HepG2 (cell line): Measurements from ENCODE around the gene ARHGAP9. TPM values are rescaled to one million over a fixed set of nuclear protein-coding genes. Genes with fewer than 3 reads are reported as not detected.
A peak's percentile ranks its signal among the peaks of the same experiment; 100 is the strongest.

Experiments used
- FOXJ3 ChIP-seq: sonication (generic); formaldehyde crosslinking; IDR thresholded peaks from 2 replicates; pipeline ENCODE4 v1.4.0; 2020; ENCODE audit warnings: missing genetic modification reagents, mild to moderate bottlenecking, borderline replicate concordance
- GFI1 ChIP-seq: sonication (generic); formaldehyde crosslinking; IDR thresholded peaks from 2 replicates; pipeline ENCODE4 v1.5.0; 2020; ENCODE audit warnings: missing genetic modification reagents, mild to moderate bottlenecking, borderline replicate concordance
- ISL2 ChIP-seq: sonication (generic); formaldehyde crosslinking; IDR thresholded peaks from 2 replicates; pipeline ENCODE4 v1.5.0; 2020; ENCODE audit warnings: missing genetic modification reagents
- KDM2A ChIP-seq: sonication (generic); formaldehyde crosslinking; IDR thresholded peaks from 2 replicates; pipeline ENCODE4 v1.4.0; 2020; ENCODE audit warnings: low read depth, missing genetic modification reagents, borderline replicate concordance
- MIXL1 ChIP-seq: IDR thresholded peaks from 2 replicates; pipeline ENCODE4 v1.6.1; 2016
- MXD4 ChIP-seq: IDR thresholded peaks from 2 replicates; pipeline ENCODE4 v1.6.1; 2016; ENCODE audit warnings: mild to moderate bottlenecking, missing biosample characterization, missing genetic modification reagents
- PBX2 ChIP-seq: IDR thresholded peaks from 2 replicates; pipeline ENCODE4 v1.6.1; 2016; ENCODE audit warnings: control low read depth
- POLR2A ChIP-seq, 2 experiments: IDR thresholded peaks; 2 replicates each; pipeline ENCODE4 v1.6.1; 2011; ENCODE audit warnings: low read depth in 2 of 2, low read length in 2 of 2, mild to moderate bottlenecking in 1 of 2, moderate library complexity in 1 of 2; ENCODE audit not compliant: insufficient read depth in 1 of 2
- SKI ChIP-seq: fragments of 450-650 bp; IDR thresholded peaks from one replicate; pipeline ENCODE4 v1.6.1; 2018; ENCODE audit warnings: mild to moderate bottlenecking; ENCODE audit not compliant: partially characterized antibody
- SRF ChIP-seq: IDR thresholded peaks from 2 replicates; pipeline ENCODE4 v1.6.1; 2011; ENCODE audit warnings: mild to moderate bottlenecking, low read depth, low read length, moderate library complexity
- TBX2 ChIP-seq: sonication (generic); formaldehyde crosslinking; IDR thresholded peaks from 2 replicates; pipeline ENCODE4 v1.5.0; 2020; ENCODE audit warnings: missing genetic modification reagents, mild to moderate bottlenecking, borderline replicate concordance
- TGIF2 ChIP-seq: IDR thresholded peaks from 2 replicates; pipeline ENCODE4 v1.6.1; 2016; ENCODE audit warnings: control low read depth, missing compliant biosample characterization
- ZBTB25 ChIP-seq: IDR thresholded peaks from 2 replicates; pipeline ENCODE4 v1.6.1; 2018; ENCODE audit warnings: missing genetic modification reagents
- ZNF205 ChIP-seq: IDR thresholded peaks from 2 replicates; pipeline ENCODE4 v1.6.1; 2018; ENCODE audit warnings: missing biosample characterization, missing genetic modification reagents
- ZNF580 ChIP-seq: IDR thresholded peaks from 2 replicates; pipeline ENCODE4 v1.6.1; 2016; ENCODE audit warnings: low read depth, borderline replicate concordance
- ZNF652 ChIP-seq: IDR thresholded peaks from 2 replicates; pipeline ENCODE4 v1.6.1; 2016; ENCODE audit warnings: low read depth, borderline replicate concordance
- ZNF766 ChIP-seq: sonication (generic); formaldehyde crosslinking; IDR thresholded peaks from 2 replicates; pipeline ENCODE4 v1.5.0; 2020; ENCODE audit warnings: missing genetic modification reagents, borderline replicate concordance
- polyA plus RNA-seq, 8 experiments: library from polyadenylated mRNA; depleted of rRNA in 3 of 8; stranded (reverse) in 7 of 8; unstranded in 1 of 8; fragments of >200 nt; fragmentation: Illumina TruSeq in 4 of 8; extraction: Trizol in 4 of 8; gene quantifications; 2 replicates each; pipeline versions ENCODE4 v1.2.1 to v1.2.3, GENCODE V29; 2011 to 2016; ENCODE audit warnings: low read depth in 4 of 8, missing spikeins in 1 of 8, mixed read lengths in 1 of 8; ENCODE audit not compliant: insufficient read depth in 1 of 8
- total RNA-seq, 5 experiments: library from RNA; depleted of rRNA; stranded (reverse); fragments of >200 nt; fragmentation: Illumina TruSeq; extraction: Trizol; gene quantifications; 2 replicates each; pipeline ENCODE4 v1.2.3, GENCODE V29; 2016; ENCODE audit warnings: low read depth in 1 of 5
- TF ChIP-seq, protein P1 (sequence below): sonication (generic); formaldehyde crosslinking; IDR thresholded peaks from 2 replicates; pipeline ENCODE4 v1.4.0; 2020; ENCODE audit warnings: missing genetic modification reagents, borderline replicate concordance
- TF ChIP-seq, protein P2 (sequence below): sonication (generic); formaldehyde crosslinking; IDR thresholded peaks from 2 replicates; pipeline ENCODE4 v1.5.1; 2020; ENCODE audit warnings: mild to moderate bottlenecking, missing genetic modification reagents, moderate library complexity

The ARHGAP9 gene
- total and polyA plus RNA-seq, 2 of the 13 experiments (the other 11 are each of a cell fraction or from before 2014, with no cell fraction given), result 0.18 to 1.2 TPM

GRCh38 chr12:57522011-57522886, 42.6 kb upstream of the ARHGAP9 start, which contains the start of gene MBD6 (continued):
- TF ChIP-seq TGIF2 (CRISPR knock-in tag) (peak; percentile 97), ZBTB25 (peak; percentile 100), KDM2A (peak; percentile 90), ZNF580 (CRISPR knock-in tag) (no peak), MXD4 (peak; percentile 72; the same call in 1 of the 2 replicates), ZNF766 (CRISPR knock-in tag) (no peak), GFI1 (0 out of 2 replicates have a peak, but pooled peaks have one; percentile 39), PBX2 (peak; percentile 60; the same call in 1 of the 2 replicates), ZNF652 (CRISPR knock-in tag) (no peak), POLR2A (IDR thresholded peaks at IDR 0.05; ENCODE audit: insufficient read depth in 1 of 2, low read depth in 2 of 2, low read length in 2 of 2) (peak; percentile 38 to 52; a peak in 2 of 4 replicates), SRF (no peak), MIXL1 (CRISPR knock-in tag) (no peak), FOXJ3 (CRISPR knock-in tag) (peak; percentile 78; the same call in 1 of the 2 replicates), ISL2 (CRISPR knock-in tag) (peak; percentile 77), SKI (peak; percentile 90), TBX2 (CRISPR knock-in tag) (peak; percentile 87; the same call in 1 of the 2 replicates), ZNF205 (CRISPR knock-in tag) (no peak; the same call in 1 of the 2 replicates)
- TF ChIP-seq, protein P1, sequence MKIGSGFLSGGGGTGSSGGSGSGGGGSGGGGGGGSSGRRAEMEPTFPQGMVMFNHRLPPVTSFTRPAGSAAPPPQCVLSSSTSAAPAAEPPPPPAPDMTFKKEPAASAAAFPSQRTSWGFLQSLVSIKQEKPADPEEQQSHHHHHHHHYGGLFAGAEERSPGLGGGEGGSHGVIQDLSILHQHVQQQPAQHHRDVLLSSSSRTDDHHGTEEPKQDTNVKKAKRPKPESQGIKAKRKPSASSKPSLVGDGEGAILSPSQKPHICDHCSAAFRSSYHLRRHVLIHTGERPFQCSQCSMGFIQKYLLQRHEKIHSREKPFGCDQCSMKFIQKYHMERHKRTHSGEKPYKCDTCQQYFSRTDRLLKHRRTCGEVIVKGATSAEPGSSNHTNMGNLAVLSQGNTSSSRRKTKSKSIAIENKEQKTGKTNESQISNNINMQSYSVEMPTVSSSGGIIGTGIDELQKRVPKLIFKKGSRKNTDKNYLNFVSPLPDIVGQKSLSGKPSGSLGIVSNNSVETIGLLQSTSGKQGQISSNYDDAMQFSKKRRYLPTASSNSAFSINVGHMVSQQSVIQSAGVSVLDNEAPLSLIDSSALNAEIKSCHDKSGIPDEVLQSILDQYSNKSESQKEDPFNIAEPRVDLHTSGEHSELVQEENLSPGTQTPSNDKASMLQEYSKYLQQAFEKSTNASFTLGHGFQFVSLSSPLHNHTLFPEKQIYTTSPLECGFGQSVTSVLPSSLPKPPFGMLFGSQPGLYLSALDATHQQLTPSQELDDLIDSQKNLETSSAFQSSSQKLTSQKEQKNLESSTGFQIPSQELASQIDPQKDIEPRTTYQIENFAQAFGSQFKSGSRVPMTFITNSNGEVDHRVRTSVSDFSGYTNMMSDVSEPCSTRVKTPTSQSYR, result peak; percentile 86
- TF ChIP-seq, protein P2, sequence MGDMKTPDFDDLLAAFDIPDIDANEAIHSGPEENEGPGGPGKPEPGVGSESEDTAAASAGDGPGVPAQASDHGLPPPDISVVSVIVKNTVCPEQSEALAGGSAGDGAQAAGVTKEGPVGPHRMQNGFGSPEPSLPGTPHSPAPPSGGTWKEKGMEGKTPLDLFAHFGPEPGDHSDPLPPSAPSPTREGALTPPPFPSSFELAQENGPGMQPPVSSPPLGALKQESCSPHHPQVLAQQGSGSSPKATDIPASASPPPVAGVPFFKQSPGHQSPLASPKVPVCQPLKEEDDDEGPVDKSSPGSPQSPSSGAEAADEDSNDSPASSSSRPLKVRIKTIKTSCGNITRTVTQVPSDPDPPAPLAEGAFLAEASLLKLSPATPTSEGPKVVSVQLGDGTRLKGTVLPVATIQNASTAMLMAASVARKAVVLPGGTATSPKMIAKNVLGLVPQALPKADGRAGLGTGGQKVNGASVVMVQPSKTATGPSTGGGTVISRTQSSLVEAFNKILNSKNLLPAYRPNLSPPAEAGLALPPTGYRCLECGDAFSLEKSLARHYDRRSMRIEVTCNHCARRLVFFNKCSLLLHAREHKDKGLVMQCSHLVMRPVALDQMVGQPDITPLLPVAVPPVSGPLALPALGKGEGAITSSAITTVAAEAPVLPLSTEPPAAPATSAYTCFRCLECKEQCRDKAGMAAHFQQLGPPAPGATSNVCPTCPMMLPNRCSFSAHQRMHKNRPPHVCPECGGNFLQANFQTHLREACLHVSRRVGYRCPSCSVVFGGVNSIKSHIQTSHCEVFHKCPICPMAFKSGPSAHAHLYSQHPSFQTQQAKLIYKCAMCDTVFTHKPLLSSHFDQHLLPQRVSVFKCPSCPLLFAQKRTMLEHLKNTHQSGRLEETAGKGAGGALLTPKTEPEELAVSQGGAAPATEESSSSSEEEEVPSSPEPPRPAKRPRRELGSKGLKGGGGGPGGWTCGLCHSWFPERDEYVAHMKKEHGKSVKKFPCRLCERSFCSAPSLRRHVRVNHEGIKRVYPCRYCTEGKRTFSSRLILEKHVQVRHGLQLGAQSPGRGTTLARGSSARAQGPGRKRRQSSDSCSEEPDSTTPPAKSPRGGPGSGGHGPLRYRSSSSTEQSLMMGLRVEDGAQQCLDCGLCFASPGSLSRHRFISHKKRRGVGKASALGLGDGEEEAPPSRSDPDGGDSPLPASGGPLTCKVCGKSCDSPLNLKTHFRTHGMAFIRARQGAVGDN (CRISPR knock-in tag), result peak; percentile 85
